Measurements from ENCODE around the gene ATF7IP2.
"Not testable (repeated sequence)": the region's sequence is repeated elsewhere in the genome, so short reads cannot be mapped to it uniquely, and the experiment has no call there.

Gene ATF7IP2

GRCh38 chr16:10441726-10442125, 55.9 kb downstream of the ATF7IP2 start:
- in situ Hi-C loops (cut with MboI; ENCODE audit: low sequenced_read_pairs), result no loop called here

DNA sequence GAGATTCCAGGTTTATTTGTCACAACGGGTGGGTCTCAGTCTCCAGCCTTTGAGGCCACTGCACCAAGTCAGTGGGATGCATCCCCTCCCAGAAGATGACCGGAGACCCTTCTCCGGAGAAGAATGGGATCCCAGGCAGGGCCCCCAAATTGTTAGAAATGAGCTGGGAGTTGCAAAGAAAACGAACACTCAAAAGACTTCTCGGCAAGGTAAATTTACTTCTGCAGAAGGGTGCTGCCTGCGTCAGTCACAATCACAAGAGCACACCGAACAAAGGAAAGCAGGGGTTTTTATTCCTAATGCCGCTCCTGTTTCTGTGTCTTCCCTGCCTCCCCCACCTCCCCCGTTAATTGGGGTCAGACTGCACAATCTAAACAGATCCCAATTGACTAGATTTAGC, 61.4 kb downstream of the ATF7IP2 start:
- in situ Hi-C loops (cut with MboI; ENCODE audit: low sequenced_read_pairs), result no loop called here

- in situ Hi-C loops (cut with MboI; ENCODE audit: low sequenced_read_pairs), result not testable (repeated sequence)
Observed at GRCh38 chr16:10452208-10453158, 66.6 kb downstream of the ATF7IP2 start.

DNA sequence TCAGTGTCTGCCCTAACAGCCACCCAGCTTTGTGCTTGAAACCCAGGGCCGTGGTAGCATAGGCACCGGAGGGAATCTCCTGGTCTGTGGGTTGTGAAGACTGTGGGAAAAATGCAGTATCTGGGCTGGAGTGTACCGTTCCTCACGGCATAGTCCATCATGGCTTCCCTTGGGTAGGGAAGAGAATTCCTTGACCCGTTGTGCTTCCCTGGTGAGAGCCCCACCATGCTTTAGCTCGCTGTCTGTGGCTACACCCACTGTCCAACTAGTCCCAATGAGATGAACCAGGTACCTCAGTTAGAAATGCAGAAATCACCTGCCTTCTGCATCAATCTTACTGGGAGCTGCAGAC, 67.3 kb downstream of the ATF7IP2 start:
- in situ Hi-C loops (cut with MboI; ENCODE audit: low sequenced_read_pairs), result no loop called here

DNA sequence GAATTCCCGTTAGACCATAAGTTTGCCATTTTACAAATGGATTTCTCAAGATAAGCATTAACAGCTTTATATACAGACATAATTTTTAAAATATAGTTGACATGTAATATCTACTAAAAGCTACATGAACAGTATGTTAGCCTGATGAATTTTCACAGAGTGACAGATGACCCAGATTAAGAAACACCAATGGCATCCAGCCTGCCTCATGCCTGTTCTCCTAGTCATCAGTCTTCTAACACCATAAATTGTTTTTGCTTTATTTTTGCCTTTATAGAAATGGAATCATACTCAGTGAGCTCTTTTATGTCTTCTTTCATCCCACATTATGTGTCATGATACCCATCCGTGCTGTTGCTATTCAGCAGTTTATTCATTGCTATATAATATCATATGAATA, 80.0 kb downstream of the ATF7IP2 start:
- in situ Hi-C loops (cut with MboI; ENCODE audit: low sequenced_read_pairs), result no loop called here

GRCh38 chr16:10466313-10466712, 80.5 kb downstream of the ATF7IP2 start:
- in situ Hi-C loops (cut with MboI; ENCODE audit: low sequenced_read_pairs), result no loop called here

GRCh38 chr16:10466861-10467260, 81.0 kb downstream of the ATF7IP2 start:
- in situ Hi-C loops (cut with MboI; ENCODE audit: low sequenced_read_pairs), result no loop called here

GRCh38 chr16:10476636-10477035, 90.8 kb downstream of the ATF7IP2 start:
- in situ Hi-C loops (cut with MboI; ENCODE audit: low sequenced_read_pairs), result not testable (repeated sequence)

DNA sequence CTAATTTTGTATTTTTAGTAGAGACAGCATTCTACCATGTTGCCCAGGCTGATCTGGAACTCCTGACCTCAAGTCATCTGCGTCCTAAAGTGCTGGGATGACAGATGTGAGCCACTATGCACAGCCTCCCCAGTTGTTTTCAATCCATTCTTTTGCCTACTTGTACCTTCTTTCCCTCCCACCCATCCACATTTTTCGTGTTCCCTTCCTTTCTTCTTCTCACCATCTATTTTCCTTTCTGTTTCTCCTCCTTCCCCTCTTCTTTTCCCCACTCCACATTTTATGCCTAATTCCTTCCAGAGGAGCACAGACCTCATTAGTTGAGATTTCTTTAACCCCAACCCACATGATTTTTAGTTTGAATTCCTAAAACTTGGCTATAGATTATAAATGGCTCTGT, 94.3 kb downstream of the ATF7IP2 start:
- in situ Hi-C loops (cut with MboI; ENCODE audit: low sequenced_read_pairs), result no loop called here

DNA sequence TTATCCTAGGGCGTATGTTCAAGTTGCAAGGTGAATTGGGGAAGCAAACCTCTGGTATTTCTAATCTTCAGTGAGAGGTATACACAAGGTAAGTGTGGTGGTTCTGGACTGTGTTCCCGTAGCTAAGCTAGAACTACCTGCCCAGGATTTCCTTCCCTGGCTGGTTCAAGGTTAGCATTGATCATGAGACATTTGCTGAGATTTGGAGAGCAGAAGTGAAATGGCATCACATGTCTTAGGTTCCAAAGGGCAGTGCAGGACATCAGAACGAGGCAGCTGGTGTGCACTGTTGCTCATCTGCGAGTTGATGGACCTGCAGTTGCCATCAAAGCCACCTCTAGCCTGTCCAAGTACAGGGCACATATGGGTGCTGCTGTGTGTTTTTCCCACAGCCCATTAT, 99.3 kb downstream of the ATF7IP2 start:
- in situ Hi-C loops (cut with MboI; ENCODE audit: low sequenced_read_pairs), result no loop called here

DNA sequence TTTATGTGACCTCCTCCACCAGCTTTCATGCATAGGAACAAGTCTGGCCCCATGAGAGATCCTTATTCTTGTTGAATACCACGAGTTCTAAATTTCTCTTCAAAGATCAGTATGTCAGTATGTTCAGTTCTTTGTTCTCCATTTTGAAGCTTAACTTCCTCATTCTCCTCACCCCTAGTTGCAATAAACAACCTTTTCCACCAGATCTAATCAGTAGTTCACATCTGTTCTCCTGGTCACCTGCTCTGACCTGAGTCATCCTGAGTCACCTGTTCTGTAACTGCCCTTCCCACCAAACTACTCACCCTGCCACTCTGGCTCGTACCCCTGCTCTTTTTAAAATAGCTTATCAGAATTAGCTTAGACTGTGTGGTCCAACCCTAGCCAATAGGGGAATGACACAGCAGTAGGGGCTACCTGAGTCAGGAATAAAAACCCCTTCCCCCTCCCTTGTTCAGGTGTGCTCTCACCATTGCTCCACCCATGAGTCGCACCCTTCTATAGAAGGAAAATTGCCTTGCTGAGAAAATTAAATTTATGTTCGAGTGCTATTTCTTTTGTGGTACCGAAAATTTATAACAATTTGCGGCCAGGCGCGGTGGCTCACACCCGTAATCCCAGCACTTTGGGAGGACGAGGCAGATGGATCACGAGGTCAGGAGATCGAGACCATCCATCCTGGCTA, 100.0 kb downstream of the ATF7IP2 start:
- in situ Hi-C loops (cut with MboI; ENCODE audit: low sequenced_read_pairs), result no loop called here

DNA sequence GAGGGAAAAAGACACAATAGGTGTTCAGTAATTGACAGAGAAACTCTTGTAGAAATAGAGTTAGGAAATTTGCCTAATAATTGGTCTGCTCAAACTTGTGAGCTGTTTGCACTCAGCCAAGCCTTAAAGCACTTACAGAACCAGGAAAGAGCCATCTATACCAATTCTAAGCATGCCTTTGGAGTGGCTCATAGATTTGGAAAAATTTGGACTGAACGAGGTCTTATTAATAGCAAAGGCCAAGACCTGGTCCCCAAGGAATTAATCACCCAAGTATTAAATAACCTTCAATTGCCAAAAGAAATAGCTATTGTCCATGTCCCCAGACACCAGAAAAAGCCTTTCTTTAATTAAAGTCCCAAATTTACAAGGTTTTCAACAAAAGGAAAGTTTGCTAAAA, 104.3 kb downstream of the ATF7IP2 start:
- in situ Hi-C loops (cut with MboI; ENCODE audit: low sequenced_read_pairs), result no loop called here

DNA sequence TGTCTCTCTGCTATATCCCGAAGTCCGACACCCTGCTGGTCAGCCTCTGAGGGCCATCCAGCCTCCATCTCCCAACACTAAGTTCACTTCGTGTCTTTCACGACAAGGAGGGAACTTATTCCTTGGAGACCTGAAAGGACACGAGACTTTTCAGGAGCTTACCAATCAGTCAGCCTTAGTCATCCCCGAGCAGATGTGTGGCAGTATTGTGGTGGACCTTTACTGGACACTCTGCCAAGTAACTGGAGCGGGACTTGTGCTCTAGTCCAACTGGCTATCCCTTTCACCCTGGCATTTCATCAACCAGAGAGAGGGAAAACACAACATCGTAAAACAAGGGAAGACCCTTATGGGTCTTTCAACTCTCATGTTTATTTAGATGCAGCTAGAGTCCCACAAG, 107.4 kb downstream of the ATF7IP2 start:
- in situ Hi-C loops (cut with MboI; ENCODE audit: low sequenced_read_pairs), result no loop called here

GRCh38 chr16:10494343-10495030, 108.6 kb downstream of the ATF7IP2 start:
- in situ Hi-C loops (cut with MboI; ENCODE audit: low sequenced_read_pairs), result no loop called here

- in situ Hi-C loops (cut with MboI; ENCODE audit: low sequenced_read_pairs), result no loop called here
Observed at GRCh38 chr16:10495031-10495345, 109.1 kb downstream of the ATF7IP2 start.

DNA sequence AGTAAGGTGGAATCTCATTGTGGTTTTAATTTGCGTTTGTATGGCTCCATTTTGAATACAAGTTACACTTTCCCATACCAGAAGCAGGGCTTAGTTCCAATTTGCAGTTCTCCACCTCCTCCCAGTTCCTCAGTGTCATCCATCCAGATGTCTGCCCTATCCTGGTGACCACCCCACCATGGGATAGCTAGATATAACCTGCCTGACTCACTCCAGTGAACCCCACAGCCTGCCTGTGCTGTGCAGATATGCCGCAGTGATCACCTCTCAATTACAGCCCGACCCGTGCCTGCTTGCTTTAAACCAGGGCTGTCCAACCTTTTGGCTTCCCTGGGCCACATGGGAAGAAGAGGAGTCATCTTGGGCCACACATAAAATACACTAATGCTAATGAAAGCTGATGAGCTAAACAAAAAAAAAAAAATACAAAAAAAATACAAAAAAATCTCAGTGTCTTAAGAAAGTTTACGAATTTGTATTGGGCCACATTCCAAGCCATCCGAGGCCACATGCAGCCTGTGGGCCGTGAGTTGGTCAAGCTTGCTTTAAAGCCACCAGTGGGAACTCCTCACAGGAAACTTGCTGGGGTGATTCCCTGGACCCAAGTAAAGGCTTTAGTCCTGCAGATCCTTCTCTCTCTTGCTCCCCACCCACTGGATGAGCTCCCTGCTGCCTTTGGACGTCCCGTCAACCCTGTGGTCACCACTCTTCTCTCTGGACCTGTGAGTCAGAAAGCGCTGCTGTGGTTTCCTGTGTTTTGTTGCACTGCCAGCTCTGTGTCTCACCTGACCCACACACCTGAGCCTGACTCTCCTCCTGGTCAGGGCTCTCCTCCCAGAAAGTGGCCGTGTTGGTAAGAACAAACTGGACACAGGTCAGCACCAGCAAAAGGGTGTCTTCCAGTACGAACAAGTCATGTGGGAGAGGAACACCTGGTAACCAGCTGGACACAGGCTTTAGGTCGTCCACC, 111.6 kb downstream of the ATF7IP2 start:
- in situ Hi-C loops (cut with MboI; ENCODE audit: low sequenced_read_pairs), result no loop called here

- in situ Hi-C loops (cut with MboI; ENCODE audit: low sequenced_read_pairs), result no loop called here
Observed at GRCh38 chr16:10500582-10500981, 114.7 kb downstream of the ATF7IP2 start.

DNA sequence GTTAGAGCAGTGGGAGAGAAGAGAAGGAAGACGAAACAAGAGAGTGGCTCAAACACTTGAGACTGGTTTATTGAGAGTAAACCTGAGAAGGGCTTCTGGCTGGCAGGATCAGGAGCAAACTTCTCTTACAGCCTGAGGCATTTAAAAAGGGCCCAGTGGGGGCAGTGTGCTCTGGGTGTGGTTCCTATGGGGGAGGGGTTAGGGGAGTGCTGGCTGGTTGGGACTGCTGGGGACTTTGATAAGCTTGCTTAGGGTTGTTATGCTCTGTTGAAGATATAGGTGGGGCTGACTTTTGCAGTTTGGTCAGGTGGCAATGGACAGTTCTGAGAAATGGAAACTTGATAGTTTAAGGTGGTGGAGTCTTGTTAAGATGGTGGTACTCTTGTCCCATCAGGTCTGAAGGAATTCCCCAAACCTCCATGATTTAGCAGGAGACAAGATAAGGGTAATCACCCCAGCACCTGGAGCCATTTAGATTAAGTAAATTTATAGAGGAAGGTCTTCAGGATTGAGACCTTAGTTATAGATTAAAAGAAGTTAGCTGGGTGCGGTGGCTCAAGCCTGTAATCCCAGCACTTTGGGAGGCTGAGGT, 115.3 kb downstream of the ATF7IP2 start:
- in situ Hi-C loops (cut with MboI; ENCODE audit: low sequenced_read_pairs), result no loop called here

- in situ Hi-C loops (cut with MboI; ENCODE audit: low sequenced_read_pairs), result no loop called here
Observed at GRCh38 chr16:10502776-10503175, 116.9 kb downstream of the ATF7IP2 start.

- in situ Hi-C loops (cut with MboI; ENCODE audit: low sequenced_read_pairs), result no loop called here
Observed at GRCh38 chr16:10504404-10504885, 118.6 kb downstream of the ATF7IP2 start.

All from HL-60/S4 (cell line).